ENCODE results near the gene CLASP1.

DNA sequence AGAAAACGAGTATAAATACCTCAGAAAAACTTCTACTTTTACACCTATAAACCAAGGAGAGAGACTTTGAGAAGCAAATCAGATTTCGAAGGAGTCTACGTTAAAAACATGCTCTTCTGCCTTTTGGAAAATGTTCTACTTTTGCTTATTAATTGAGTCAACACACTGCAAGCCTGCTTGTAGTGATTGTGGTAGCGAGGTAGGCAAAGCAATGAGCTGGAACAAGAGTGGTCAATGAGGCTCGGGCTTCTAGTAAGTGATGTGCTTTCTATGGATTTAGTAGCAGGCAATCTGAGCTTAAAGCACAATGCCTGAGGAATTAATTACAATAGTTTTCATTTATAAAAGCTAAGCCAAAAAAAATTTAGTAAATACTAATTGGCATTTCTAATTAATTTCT is 260.9 kb downstream of the CLASP1 start:
- TF ChIP-seq, protein P1, sequence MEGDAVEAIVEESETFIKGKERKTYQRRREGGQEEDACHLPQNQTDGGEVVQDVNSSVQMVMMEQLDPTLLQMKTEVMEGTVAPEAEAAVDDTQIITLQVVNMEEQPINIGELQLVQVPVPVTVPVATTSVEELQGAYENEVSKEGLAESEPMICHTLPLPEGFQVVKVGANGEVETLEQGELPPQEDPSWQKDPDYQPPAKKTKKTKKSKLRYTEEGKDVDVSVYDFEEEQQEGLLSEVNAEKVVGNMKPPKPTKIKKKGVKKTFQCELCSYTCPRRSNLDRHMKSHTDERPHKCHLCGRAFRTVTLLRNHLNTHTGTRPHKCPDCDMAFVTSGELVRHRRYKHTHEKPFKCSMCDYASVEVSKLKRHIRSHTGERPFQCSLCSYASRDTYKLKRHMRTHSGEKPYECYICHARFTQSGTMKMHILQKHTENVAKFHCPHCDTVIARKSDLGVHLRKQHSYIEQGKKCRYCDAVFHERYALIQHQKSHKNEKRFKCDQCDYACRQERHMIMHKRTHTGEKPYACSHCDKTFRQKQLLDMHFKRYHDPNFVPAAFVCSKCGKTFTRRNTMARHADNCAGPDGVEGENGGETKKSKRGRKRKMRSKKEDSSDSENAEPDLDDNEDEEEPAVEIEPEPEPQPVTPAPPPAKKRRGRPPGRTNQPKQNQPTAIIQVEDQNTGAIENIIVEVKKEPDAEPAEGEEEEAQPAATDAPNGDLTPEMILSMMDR (conservative IDR thresholded peaks at IDR 0.05; ENCODE audit: low read length), result no peak
- TF ChIP-seq EZH2phosphoT487 (IDR thresholded peaks at IDR 0.05; ENCODE audit: borderline replicate concordance, low read depth, low read length), result no peak
